Esophagus muscularis mucosa (tissue), 4 donors: ENCODE measurements around the gene UGT1A6. TPM values are rescaled to one million over a fixed set of nuclear protein-coding genes. Genes with fewer than 3 reads are reported as not detected.

ENCODE experiments used
- DNase-seq: peaks from one replicate; pipeline ENCODE4 v3.0.0-alpha.2; 2017; ENCODE audit errors: extremely low spot score
- H3K27ac ChIP-seq, 4 donors: fragments of 200-600 bp; sonication (generic); replicated peaks in 1 of 4; 1 replicate in 3 of 4; 2 replicates in 1 of 4; pipeline ENCODE4 v1.5.1; 2016 to 2019; ENCODE audit warnings: mild to moderate bottlenecking in 1 of 4
- H3K27me3 ChIP-seq, 4 donors: fragments of 200-600 bp; sonication (generic); one replicate each; pipeline versions ENCODE4 v1.5.1 to v1.6.0; 2016 to 2019
- H3K36me3 ChIP-seq, 4 donors: fragments of 200-600 bp; sonication (generic); one replicate each; pipeline ENCODE4 v1.5.1; 2016 to 2019
- H3K4me1 ChIP-seq, 4 donors: fragments of 200-600 bp; sonication (generic); one replicate each; pipeline ENCODE4 v1.5.1; 2016 to 2019
- H3K4me3 ChIP-seq, 4 donors: fragments of 200-600 bp; sonication (generic); 1 replicate in 2 of 4; 2 replicates in 2 of 4; pipeline ENCODE4 v1.5.1; 2016 to 2019; ENCODE audit warnings: mild to moderate bottlenecking in 4 of 4, moderate library complexity in 1 of 4
- H3K9me3 ChIP-seq, 4 donors: fragments of 200-600 bp; sonication (generic); 1 replicate in 3 of 4; 2 replicates in 1 of 4; pipeline ENCODE4 v1.5.1; 2016 to 2019
- EP300 ChIP-seq: sonication (generic); formaldehyde crosslinking; IDR thresholded peaks from one replicate; pipeline ENCODE4 v1.6.1; 2017; ENCODE audit warnings: antibody characterized with exemption
- POLR2A ChIP-seq: fragments of 450-650 bp; IDR thresholded peaks from one replicate; pipeline ENCODE4 v1.6.1; 2017; ENCODE audit warnings: antibody characterized with exemption, moderate library complexity, mild to moderate bottlenecking, low read depth
- POLR2AphosphoS5 ChIP-seq, 2 donors: sonication (generic); formaldehyde crosslinking; IDR thresholded peaks; one replicate each; pipeline ENCODE4 v1.6.1; 2017; ENCODE audit warnings: antibody characterized with exemption in 2 of 2
- WGBS: methylation state at CpG from one replicate; pipeline ENCODE4 v1.1.5; 2018; 5-methylcytosine and 5-hydroxymethylcytosine counted together
- intact Hi-C: fragments of 100-400 bp; cut with DNase I; formaldehyde crosslinking; loops from one replicate; pipeline ENCODE4 v1.15.1; 2023
- total RNA-seq, 4 donors: library from RNA; depleted of rRNA; stranded (reverse); fragments of >200 nt; gene quantifications; one replicate each; pipeline versions ENCODE4 v1.1.0 to v1.2.1, GENCODE V29; 2016
- TF ChIP-seq, protein P1 (sequence below), 3 experiments: fragments of 200-600 bp in 2 of 3; fragments of 450-650 bp in 1 of 3; sonication (generic) in 2 of 3; IDR thresholded peaks; one replicate each; pipeline ENCODE4 v1.5.1; 2017 to 2019; ENCODE audit warnings: antibody characterized with exemption in 3 of 3, mild to moderate bottlenecking in 2 of 3, moderate library complexity in 1 of 3

UGT1A6 gene
- total RNA-seq, 4 donors from 2014 or later: not detected

GRCh38 chr2:233760043-233760442 is 67.4 kb downstream of the UGT1A6 start, which contains the start of gene UGT1A1:
UGT1A1 (plus strand) TSS chr2:233760270; CDS start chr2:233760288, 18 bp downstream.
- TF ChIP-seq POLR2AphosphoS5 (IDR thresholded peaks at IDR 0.05) (no peak), POLR2A (no peak), EP300 (no peak)
- TF ChIP-seq, protein P1, sequence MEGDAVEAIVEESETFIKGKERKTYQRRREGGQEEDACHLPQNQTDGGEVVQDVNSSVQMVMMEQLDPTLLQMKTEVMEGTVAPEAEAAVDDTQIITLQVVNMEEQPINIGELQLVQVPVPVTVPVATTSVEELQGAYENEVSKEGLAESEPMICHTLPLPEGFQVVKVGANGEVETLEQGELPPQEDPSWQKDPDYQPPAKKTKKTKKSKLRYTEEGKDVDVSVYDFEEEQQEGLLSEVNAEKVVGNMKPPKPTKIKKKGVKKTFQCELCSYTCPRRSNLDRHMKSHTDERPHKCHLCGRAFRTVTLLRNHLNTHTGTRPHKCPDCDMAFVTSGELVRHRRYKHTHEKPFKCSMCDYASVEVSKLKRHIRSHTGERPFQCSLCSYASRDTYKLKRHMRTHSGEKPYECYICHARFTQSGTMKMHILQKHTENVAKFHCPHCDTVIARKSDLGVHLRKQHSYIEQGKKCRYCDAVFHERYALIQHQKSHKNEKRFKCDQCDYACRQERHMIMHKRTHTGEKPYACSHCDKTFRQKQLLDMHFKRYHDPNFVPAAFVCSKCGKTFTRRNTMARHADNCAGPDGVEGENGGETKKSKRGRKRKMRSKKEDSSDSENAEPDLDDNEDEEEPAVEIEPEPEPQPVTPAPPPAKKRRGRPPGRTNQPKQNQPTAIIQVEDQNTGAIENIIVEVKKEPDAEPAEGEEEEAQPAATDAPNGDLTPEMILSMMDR (IDR thresholded peaks at IDR 0.05): no peak
- Histone ChIP-seq H3K4me1 (no peaks in the 10 kb centered on the region), H3K27ac (no peak within 1 kb of the TSS), H3K9me3 (no peaks in the 10 kb centered on the region), H3K27me3 (peaks cover 0 to 14% (median 0%) of the 10 kb centered on the region in 4 donors), H3K4me3 (no peak within 1 kb of the TSS), H3K36me3 (no peaks in the 10 kb centered on the region)
- intact Hi-C loops: no loop called here
- WGBS: 96% methylated on average over 6 of the region's 6 CpGs
- DNase-seq: no peak

DNA sequence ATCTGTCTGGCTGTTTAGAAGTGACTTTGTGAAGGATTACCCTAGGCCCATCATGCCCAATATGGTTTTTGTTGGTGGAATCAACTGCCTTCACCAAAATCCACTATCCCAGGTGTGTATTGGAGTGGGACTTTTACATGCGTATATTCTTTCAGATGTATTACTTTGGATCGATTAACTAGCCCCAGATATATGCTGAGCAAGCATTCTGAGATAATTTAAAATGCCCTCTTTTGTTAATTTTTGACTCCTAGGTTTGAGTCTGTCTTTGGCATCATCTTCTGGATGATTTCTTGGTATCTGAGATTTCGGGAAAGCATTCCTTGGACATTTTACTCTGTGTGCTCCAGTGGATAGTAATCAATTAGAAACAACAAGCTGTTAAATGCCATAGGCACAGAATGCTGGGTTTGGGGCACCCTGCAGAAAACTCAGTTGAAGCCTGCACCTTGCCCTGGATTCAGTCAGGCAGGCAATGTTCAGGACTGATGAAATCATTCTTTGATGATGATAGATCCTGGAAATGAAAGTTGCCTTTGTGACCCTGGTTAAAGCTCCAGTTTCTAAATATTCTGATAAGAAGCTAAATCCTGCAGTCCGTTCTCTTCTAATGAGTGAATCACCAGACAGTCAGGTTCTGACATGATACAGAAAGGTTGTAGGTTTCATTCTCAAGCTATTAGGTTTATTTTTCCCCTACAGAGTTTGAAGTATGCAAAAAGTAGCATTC is 68.5 kb downstream of the UGT1A6 start:
- 84% methylated on average over 4 of the region's 4 CpGs for WGBS
- Histone ChIP-seq H3K4me3 (no peak overlapping the region), H3K4me1 (no peaks in the 10 kb centered on the region), H3K36me3 (no peaks in the 10 kb centered on the region), H3K27ac (no peak overlapping the region), H3K27me3 (peaks cover 0 to 25% (median 0%) of the 10 kb centered on the region in 4 donors), H3K9me3 (no peaks in the 10 kb centered on the region)
- DNase-seq: no peak
- TF ChIP-seq, protein P1 (IDR thresholded peaks at IDR 0.05): no peak
- TF ChIP-seq POLR2AphosphoS5 (IDR thresholded peaks at IDR 0.05) (no peak), POLR2A (no peak), EP300 (no peak)
- intact Hi-C loops: no loop called here

DNA sequence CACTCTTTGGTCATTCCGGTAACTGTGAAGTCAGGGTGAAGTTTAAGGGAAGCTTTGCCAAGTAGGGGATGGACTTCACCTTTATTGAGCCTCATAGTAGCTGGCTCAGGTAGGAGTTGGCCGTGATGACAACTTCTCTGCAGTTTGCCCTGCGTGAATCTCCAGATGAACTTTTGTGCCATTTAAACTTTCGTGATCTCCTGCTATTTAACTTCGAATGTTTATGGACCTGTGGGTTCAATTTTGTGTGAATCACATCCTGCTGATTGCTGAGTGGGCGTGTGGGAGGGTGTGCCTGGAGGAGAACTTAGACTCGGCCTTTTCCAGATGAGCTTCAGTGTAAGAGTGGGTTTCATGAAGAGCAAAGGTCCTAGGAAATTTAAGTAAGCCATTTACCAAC is 71.6 kb downstream of the UGT1A6 start:
- no peaks in the 10 kb centered on the region for H3K36me3 ChIP-seq
- no peaks in the 10 kb centered on the region for H3K9me3 ChIP-seq

DNA sequence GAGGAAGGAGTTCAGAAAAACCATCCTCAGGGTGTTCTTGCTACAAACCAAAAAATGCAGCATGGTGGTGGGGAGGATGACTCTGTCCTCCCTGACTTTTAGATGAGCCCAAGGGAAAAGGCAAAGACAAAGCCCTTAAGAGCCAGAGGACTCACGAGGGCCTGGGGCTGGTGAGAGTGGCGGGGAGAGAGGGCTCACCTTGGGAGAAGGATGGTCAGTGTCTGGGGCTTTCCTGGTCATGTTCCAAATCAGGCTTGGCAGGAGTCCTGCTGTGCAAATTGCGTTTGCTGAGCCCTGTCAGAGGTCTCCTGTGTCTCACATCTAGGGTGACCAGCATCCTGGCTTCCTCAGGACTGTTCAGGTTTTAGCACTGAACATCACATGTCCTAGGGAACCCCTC is 72.1 kb downstream of the UGT1A6 start:
- WGBS: 51% methylated on average over 3 of the region's 3 CpGs
- H3K27me3 ChIP-seq: peaks cover 0 to 35% (median 0%) of the 10 kb centered on the region in 4 donors
- H3K36me3 ChIP-seq: no peaks in the 10 kb centered on the region
- H3K4me3 ChIP-seq: no peak overlapping the region
- no peak overlapping the region for H3K27ac ChIP-seq
- no peak for DNase-seq
- H3K4me1 ChIP-seq: no peaks in the 10 kb centered on the region
- H3K9me3 ChIP-seq: no peaks in the 10 kb centered on the region
- intact Hi-C loops: no loop called here
- TF ChIP-seq POLR2AphosphoS5 (IDR thresholded peaks at IDR 0.05) (no peak), EP300 (no peak)
- TF ChIP-seq, protein P1 (IDR thresholded peaks at IDR 0.05): no peak

More for the DNA sequence above, 71.6 kb downstream of the UGT1A6 start:
- Histone ChIP-seq H3K4me3 (no peak overlapping the region), H3K4me1 (no peaks in the 10 kb centered on the region), H3K27ac (no peak overlapping the region), H3K27me3 (peaks cover 0 to 31% (median 0%) of the 10 kb centered on the region in 4 donors)
- 69% methylated on average over 7 of the region's 7 CpGs for WGBS
- intact Hi-C loops: no loop called here
- TF ChIP-seq, protein P1 (IDR thresholded peaks at IDR 0.05): no peak
- TF ChIP-seq EP300: no peak
- TF ChIP-seq POLR2AphosphoS5 (IDR thresholded peaks at IDR 0.05): no peak
- no peak for TF ChIP-seq POLR2A
- DNase-seq: no peak
